Astrocyte (in vitro differentiated cells and primary cell): ENCODE data around the gene DZANK1. TPM values are rescaled to one million over a fixed set of nuclear protein-coding genes. Genes with fewer than 3 reads are reported as not detected.
"Not testable (repeated sequence)": the region's sequence is repeated elsewhere in the genome, so short reads cannot be mapped to it uniquely, and the experiment has no call there.

ENCODE experiments used
- DNase-seq: peaks from one replicate; pipeline ENCODE4 v3.0.0-alpha.2; 2010; ENCODE audit warnings: low read depth
- FAIRE-seq: peaks from 2 replicates; lab custom pipeline; 2011; peaks lifted over from hg19 to GRCh38; lab: Jason Lieb, UNC
- H2AFZ ChIP-seq: 2 replicates; pipeline ENCODE4 v1.6.0; 2012; ENCODE audit warnings: low read depth, low read length, inconsistent platforms
- H3K27ac ChIP-seq: 2 replicates; pipeline ENCODE4 v1.5.1; 2011; ENCODE audit warnings: low read depth, low read length, inconsistent platforms
- H3K27me3 ChIP-seq: 2 replicates; pipeline ENCODE4 v1.6.0; 2011; ENCODE audit warnings: low read length, inconsistent platforms; ENCODE audit not compliant: insufficient read depth
- H3K36me3 ChIP-seq: 2 replicates; pipeline ENCODE4 v1.5.1; 2011; ENCODE audit warnings: low read length, inconsistent platforms; ENCODE audit not compliant: insufficient read depth
- H3K4me1 ChIP-seq: 2 replicates; pipeline ENCODE4 v1.5.1; 2011; ENCODE audit warnings: low read length, inconsistent platforms; ENCODE audit not compliant: insufficient read depth
- H3K4me2 ChIP-seq: 2 replicates; pipeline ENCODE4 v1.6.0; 2012; ENCODE audit warnings: low read length, inconsistent platforms
- H3K4me3 ChIP-seq: 2 replicates; pipeline ENCODE4 v1.5.1; 2011; ENCODE audit warnings: low read depth, mild to moderate bottlenecking, low read length, inconsistent platforms; ENCODE audit not compliant: insufficient read depth
- H3K79me2 ChIP-seq: 2 replicates; pipeline ENCODE4 v1.6.0; 2012; ENCODE audit warnings: mild to moderate bottlenecking, low read length, inconsistent platforms; ENCODE audit not compliant: insufficient read depth
- H3K9ac ChIP-seq: 2 replicates; pipeline ENCODE4 v1.6.0; 2012; ENCODE audit warnings: mild to moderate bottlenecking, low read length, inconsistent platforms
- H3K9me3 ChIP-seq: 2 replicates; pipeline ENCODE4 v1.5.1; 2012; ENCODE audit warnings: low read depth, mild to moderate bottlenecking, low read length, inconsistent platforms; ENCODE audit not compliant: insufficient read depth
- H4K20me1 ChIP-seq: 2 replicates; pipeline ENCODE4 v1.6.0; 2012; ENCODE audit warnings: low read length, inconsistent platforms; ENCODE audit not compliant: insufficient read depth
- H3K27ac Mint-ChIP-seq: one replicate; pipeline ENCODE4 v1.8.0; 2021; ENCODE audit warnings: mild to moderate bottlenecking, mixed read lengths; ENCODE audit not compliant: unreplicated experiment
- H3K27me3 Mint-ChIP-seq: one replicate; pipeline ENCODE4 v1.8.0; 2021; ENCODE audit warnings: low read depth, mixed read lengths; ENCODE audit not compliant: unreplicated experiment
- H3K36me3 Mint-ChIP-seq: one replicate; pipeline ENCODE4 v1.8.0; 2021; ENCODE audit warnings: low read depth, mixed read lengths; ENCODE audit not compliant: unreplicated experiment
- H3K4me1 Mint-ChIP-seq: one replicate; pipeline ENCODE4 v1.8.0; 2021; ENCODE audit warnings: low read depth, mixed read lengths; ENCODE audit not compliant: unreplicated experiment
- H3K4me3 Mint-ChIP-seq: one replicate; pipeline ENCODE4 v1.8.0; 2021; ENCODE audit warnings: mild to moderate bottlenecking, moderate library complexity, mixed read lengths; ENCODE audit not compliant: unreplicated experiment
- H3K9me3 Mint-ChIP-seq: one replicate; pipeline ENCODE4 v1.8.0; 2021; ENCODE audit warnings: mild to moderate bottlenecking, mixed read lengths; ENCODE audit not compliant: unreplicated experiment
- EZH2 ChIP-seq: IDR thresholded peaks from 2 replicates; pipeline ENCODE4 v1.6.1; 2012; ENCODE audit warnings: mild to moderate bottlenecking, low read length, inconsistent platforms; ENCODE audit not compliant: insufficient read depth
- total RNA-seq: library from RNA; stranded (reverse); gene quantifications from 2 replicates; pipeline ENCODE4 v1.2.1, GENCODE V29; 2021
- TF ChIP-seq, protein P1 (sequence below): IDR thresholded peaks from 2 replicates; pipeline ENCODE4 v1.5.1; 2011; ENCODE audit warnings: low read depth, mild to moderate bottlenecking, inconsistent platforms, low read length, moderate library complexity; ENCODE audit not compliant: insufficient read depth

Gene DZANK1
- total RNA-seq, 1 donor from 2014 or later, result 3.0 TPM

DNA sequence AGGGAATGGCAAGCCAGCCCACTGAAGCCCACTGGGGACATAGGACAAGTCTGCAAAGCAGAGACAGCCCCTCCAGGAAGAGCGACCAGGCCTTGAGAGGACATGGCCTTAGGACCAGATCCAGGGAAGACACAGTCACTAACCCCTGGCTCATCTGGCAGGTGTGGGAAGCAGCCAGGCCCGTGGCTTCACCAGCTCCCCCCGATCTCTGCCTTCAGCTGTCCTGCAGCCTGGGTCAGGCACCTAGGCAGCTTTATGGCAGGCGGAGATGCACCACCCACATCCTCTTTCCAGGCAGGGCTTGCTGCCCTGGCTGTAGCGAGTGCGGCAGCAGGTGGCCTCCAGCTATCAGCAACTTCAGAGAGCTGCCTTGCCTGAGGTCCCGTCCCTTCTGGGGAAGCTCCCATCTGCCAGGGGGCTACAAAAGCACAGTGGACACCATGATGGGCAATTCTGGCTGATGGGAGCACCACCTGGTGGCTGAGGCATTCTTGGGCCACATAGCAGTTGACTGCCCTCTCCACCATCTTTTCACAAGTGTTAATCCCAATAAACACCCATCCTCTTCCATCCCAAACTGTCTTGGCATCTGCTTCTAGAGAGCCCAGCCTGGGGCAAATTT, 85.8 kb downstream of the DZANK1 start:
- Histone ChIP-seq H3K4me3 (no peak overlapping the region), H3K4me2 (no peak overlapping the region), H3K79me2 (no peaks in the 10 kb centered on the region), H3K9ac (no peak overlapping the region), H2AFZ (no peak overlapping the region), H4K20me1 (no peaks in the 10 kb centered on the region), H3K9me3 (no peaks in the 10 kb centered on the region), H3K4me1 (no peaks in the 10 kb centered on the region), H3K27ac (no peak overlapping the region), H3K27me3 (no peaks in the 10 kb centered on the region), H3K36me3 (no peaks in the 10 kb centered on the region)
- Mint-ChIP-seq H3K27me3 (peaks cover 2% of the 10 kb centered on the region), H3K4me1 (no peaks in the 10 kb centered on the region), H3K9me3 (no peaks in the 10 kb centered on the region), H3K4me3 (no peak overlapping the region), H3K27ac (no peak overlapping the region), H3K36me3 (no peaks in the 10 kb centered on the region)
- FAIRE-seq (no peak), DNase-seq (no peak)
- TF ChIP-seq, protein P1, sequence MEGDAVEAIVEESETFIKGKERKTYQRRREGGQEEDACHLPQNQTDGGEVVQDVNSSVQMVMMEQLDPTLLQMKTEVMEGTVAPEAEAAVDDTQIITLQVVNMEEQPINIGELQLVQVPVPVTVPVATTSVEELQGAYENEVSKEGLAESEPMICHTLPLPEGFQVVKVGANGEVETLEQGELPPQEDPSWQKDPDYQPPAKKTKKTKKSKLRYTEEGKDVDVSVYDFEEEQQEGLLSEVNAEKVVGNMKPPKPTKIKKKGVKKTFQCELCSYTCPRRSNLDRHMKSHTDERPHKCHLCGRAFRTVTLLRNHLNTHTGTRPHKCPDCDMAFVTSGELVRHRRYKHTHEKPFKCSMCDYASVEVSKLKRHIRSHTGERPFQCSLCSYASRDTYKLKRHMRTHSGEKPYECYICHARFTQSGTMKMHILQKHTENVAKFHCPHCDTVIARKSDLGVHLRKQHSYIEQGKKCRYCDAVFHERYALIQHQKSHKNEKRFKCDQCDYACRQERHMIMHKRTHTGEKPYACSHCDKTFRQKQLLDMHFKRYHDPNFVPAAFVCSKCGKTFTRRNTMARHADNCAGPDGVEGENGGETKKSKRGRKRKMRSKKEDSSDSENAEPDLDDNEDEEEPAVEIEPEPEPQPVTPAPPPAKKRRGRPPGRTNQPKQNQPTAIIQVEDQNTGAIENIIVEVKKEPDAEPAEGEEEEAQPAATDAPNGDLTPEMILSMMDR, result no peak
- no peak for TF ChIP-seq EZH2

DNA sequence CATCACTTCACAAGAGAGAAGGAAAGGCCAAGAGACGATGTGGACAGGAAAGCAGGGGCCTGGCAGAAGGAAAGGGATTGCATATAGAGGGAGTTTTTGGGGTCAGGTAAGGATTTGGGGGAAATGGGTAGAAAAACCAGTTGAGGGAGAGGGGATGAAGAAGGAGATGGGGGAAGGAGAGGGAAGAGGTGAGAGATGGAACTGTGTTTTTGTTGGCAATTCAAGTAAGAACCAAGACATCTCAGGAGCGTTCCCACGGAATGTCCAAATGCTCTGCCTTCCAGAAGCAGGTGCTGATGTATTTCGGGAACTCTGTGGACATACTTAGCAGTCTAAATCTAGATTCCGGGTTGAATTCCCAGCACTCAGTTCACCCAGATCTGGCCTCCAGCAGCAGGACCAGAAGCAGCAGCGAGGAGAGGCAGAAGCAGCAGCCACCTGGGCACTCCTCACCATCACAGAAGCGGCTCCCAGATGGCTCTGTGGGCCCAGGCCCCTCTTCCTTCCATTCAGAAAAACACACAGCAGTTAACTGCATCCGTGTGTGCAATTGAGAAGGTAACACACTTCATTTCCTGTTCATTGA, 88.8 kb downstream of the DZANK1 start:
- no peaks in the 10 kb centered on the region for H4K20me1 ChIP-seq
- H2AFZ ChIP-seq, result no peak overlapping the region
- no peaks in the 10 kb centered on the region for H3K27me3 ChIP-seq
- H3K79me2 ChIP-seq, result no peaks in the 10 kb centered on the region
- Mint-ChIP-seq H3K9me3 (no peaks in the 10 kb centered on the region), H3K4me3 (no peak overlapping the region), H3K27ac (no peak overlapping the region), H3K4me1 (no peaks in the 10 kb centered on the region), H3K36me3 (no peaks in the 10 kb centered on the region), H3K27me3 (peaks cover 2% of the 10 kb centered on the region)
- H3K4me2 ChIP-seq, result no peak overlapping the region
- FAIRE-seq, result no peak
- no peaks in the 10 kb centered on the region for H3K4me1 ChIP-seq
- TF ChIP-seq, protein P1, result no peak
- TF ChIP-seq EZH2, result no peak
- no peaks in the 10 kb centered on the region for H3K36me3 ChIP-seq
- no peak overlapping the region for H3K27ac ChIP-seq
- H3K9ac ChIP-seq, result no peak overlapping the region
- no peaks in the 10 kb centered on the region for H3K9me3 ChIP-seq
- DNase-seq, result no peak
- no peak overlapping the region for H3K4me3 ChIP-seq

DNA sequence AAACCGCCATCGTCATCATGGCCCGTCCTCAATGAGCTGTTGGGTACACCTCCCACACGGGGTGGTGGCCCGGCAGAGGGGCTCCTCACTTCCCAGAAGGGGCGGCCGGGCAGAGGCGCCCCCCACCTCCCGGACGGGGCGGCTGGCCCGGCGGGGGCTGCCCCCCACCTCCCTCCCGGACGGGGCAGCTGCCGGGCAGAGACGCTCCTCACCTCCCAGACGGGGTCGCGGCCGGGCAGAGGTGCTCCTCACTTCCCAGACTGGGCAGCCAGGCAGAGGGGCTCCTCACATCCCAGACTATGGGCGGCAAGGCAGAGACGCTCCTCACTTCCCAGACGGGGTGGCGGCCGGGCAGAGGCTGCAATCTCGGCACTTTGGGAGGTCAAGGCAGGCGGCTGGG, 91.3 kb downstream of the DZANK1 start:
- not testable (repeated sequence) for H3K9me3 Mint-ChIP-seq, H3K27me3 ChIP-seq, H2AFZ ChIP-seq, H4K20me1 ChIP-seq, H3K27ac Mint-ChIP-seq, DNase-seq, H3K4me3 Mint-ChIP-seq, H3K27ac ChIP-seq, H3K9me3 ChIP-seq, H3K4me2 ChIP-seq, H3K4me1 ChIP-seq, FAIRE-seq, H3K36me3 Mint-ChIP-seq, H3K4me3 ChIP-seq, H3K79me2 ChIP-seq, H3K9ac ChIP-seq, H3K36me3 ChIP-seq, H3K4me1 Mint-ChIP-seq, H3K27me3 Mint-ChIP-seq
